Ectodermal cell (in vitro differentiated cells): ENCODE results near the gene ITGB2.

ENCODE experiments used
- H3K27ac ChIP-seq: 2 replicates; pipeline ENCODE4 v1.7.0; 2013; ENCODE audit warnings: mild to moderate bottlenecking, low read depth, low read length; ENCODE audit not compliant: insufficient read depth, poor library complexity, severe bottlenecking
- H3K27me3 ChIP-seq: 2 replicates; pipeline ENCODE4 v1.7.0; 2013; ENCODE audit warnings: mild to moderate bottlenecking, low read length; ENCODE audit not compliant: insufficient read depth, control insufficient read depth, poor library complexity, severe bottlenecking
- H3K36me3 ChIP-seq: one replicate; pipeline ENCODE4 v1.7.0; 2013; ENCODE audit warnings: low read length; ENCODE audit not compliant: control insufficient read depth, insufficient read depth
- H3K4me1 ChIP-seq: one replicate; pipeline ENCODE4 v1.7.0; 2013; ENCODE audit warnings: low read length; ENCODE audit not compliant: control insufficient read depth, insufficient read depth
- H3K4me3 ChIP-seq: 2 replicates; pipeline ENCODE4 v1.7.0; 2013; ENCODE audit warnings: low read depth, low read length, control low read depth; ENCODE audit not compliant: insufficient read depth
- H3K9me3 ChIP-seq: 2 replicates; pipeline ENCODE4 v1.7.0; 2013; ENCODE audit warnings: mild to moderate bottlenecking, low read length, moderate library complexity; ENCODE audit not compliant: control insufficient read depth
- WGBS, 2 experiments: methylation state at CpG; one replicate each; pipeline ENCODE4 v1.1.7; 2013; ENCODE audit warnings: missing lambda C conversion rate in 2 of 2; 5-methylcytosine and 5-hydroxymethylcytosine counted together

ITGB2 gene

GRCh38 chr21:44865561-44866280 is 55.0 kb downstream of the ITGB2 start:
- peaks cover 9% of the 10 kb centered on the region for H3K36me3 ChIP-seq
- no peak overlapping the region for H3K27ac ChIP-seq
- H3K4me1 ChIP-seq = no peaks in the 10 kb centered on the region
- no peaks in the 10 kb centered on the region for H3K27me3 ChIP-seq
- no peaks in the 10 kb centered on the region for H3K9me3 ChIP-seq
- no peak overlapping the region for H3K4me3 ChIP-seq
- 93 to 95% methylated on average over 12 of the region's 12 CpGs for WGBS, 2 experiments

DNA sequence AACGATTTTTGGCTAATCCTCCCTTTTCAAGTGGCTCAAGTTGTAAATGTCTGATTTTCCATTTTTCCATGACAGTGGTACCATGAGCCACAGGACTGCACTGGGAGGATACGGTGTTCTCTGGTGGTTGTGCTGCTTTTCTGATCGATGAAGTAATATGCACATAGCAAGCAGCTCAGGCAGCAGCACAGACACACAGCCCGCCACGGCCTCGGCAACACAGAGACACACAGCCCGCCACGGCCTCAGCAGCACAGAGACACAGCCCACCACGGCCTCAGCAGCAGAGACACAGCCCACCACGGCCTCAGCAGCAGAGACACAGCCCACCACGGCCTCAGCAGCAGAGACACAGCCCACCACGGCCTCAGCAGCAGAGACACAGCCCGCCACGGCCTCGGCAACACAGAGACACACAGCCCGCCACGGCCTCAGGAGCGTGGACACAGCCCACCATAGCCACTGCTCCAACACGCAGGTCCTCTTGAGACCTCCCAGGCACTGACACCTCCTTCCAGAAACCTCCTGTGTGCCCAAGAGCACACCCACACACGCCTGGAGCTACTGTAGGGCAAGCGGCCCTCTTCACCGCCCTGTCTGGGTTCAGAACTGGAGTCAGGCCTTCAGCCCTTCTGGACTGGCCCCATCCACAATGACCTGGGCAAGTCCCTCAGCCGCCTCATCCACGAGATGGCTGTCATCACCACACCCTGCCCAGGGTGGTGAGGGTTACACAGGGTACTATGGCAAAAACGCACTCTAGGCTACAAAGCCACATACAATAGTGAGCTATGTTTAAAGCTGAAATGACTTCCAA is 57.6 kb downstream of the ITGB2 start:
- no peaks in the 10 kb centered on the region for H3K27me3 ChIP-seq
- H3K4me1 ChIP-seq = no peaks in the 10 kb centered on the region
- no peak overlapping the region for H3K27ac ChIP-seq
- H3K36me3 ChIP-seq = peaks cover 25% of the 10 kb centered on the region
- 95% methylated on average over 25 of the region's 25 CpGs for WGBS, 2 experiments
- H3K9me3 ChIP-seq = no peaks in the 10 kb centered on the region
- H3K4me3 ChIP-seq = no peak overlapping the region

GRCh38 chr21:44858791-44859190 is 61.9 kb downstream of the ITGB2 start:
- WGBS, 2 experiments = 96 to 97% methylated on average over 10 of the region's 10 CpGs
- Histone ChIP-seq H3K27ac (no peak overlapping the region), H3K36me3 (peaks cover 45% of the 10 kb centered on the region), H3K27me3 (no peaks in the 10 kb centered on the region), H3K9me3 (no peaks in the 10 kb centered on the region), H3K4me1 (no peaks in the 10 kb centered on the region), H3K4me3 (no peak overlapping the region)

DNA sequence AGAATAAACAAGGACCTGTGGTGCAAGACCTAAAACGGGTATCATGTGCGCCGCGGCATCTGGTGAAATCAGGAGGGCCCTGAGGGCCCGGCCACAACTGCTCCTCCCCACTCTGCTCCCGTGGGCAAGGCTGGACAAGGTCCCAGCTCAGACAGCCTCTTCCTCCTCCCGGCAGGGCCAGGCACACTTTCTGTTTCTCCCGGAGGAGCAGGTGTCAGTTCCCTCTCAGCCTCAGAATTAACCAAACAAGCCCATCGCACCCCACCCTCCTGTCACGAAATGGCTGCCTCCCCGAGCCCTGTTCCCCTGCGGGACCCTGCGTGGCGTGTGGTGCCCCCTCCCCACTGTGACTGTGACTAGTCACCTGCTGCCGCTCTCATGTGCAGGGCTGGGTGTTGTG is 62.4 kb downstream of the ITGB2 start:
- 95 to 97% methylated on average over 15 of the region's 15 CpGs for WGBS, 2 experiments
- Histone ChIP-seq H3K27ac (no peak overlapping the region), H3K36me3 (peaks cover 46% of the 10 kb centered on the region), H3K4me1 (no peaks in the 10 kb centered on the region), H3K27me3 (no peaks in the 10 kb centered on the region), H3K4me3 (no peak overlapping the region), H3K9me3 (no peaks in the 10 kb centered on the region)

GRCh38 chr21:44857127-44857892 is 63.4 kb downstream of the ITGB2 start:
- Histone ChIP-seq H3K4me3 (no peak overlapping the region), H3K9me3 (no peaks in the 10 kb centered on the region), H3K27me3 (no peaks in the 10 kb centered on the region), H3K27ac (no peak overlapping the region), H3K4me1 (no peaks in the 10 kb centered on the region), H3K36me3 (peaks cover 46% of the 10 kb centered on the region)
- WGBS, 2 experiments = 92 to 93% methylated on average over 16 of the region's 16 CpGs

GRCh38 chr21:44856131-44856530 is 64.6 kb downstream of the ITGB2 start:
- H3K4me1 ChIP-seq = no peaks in the 10 kb centered on the region
- no peaks in the 10 kb centered on the region for H3K9me3 ChIP-seq
- no peaks in the 10 kb centered on the region for H3K27me3 ChIP-seq
- H3K27ac ChIP-seq = no peak overlapping the region
- peaks cover 53% of the 10 kb centered on the region for H3K36me3 ChIP-seq
- WGBS, 2 experiments = 93 to 95% methylated on average over 17 of the region's 17 CpGs
- H3K4me3 ChIP-seq = no peak overlapping the region

GRCh38 chr21:44855572-44855971 is 65.1 kb downstream of the ITGB2 start:
- no peaks in the 10 kb centered on the region for H3K4me1 ChIP-seq
- no peak overlapping the region for H3K27ac ChIP-seq
- no peaks in the 10 kb centered on the region for H3K27me3 ChIP-seq
- WGBS, 2 experiments = 97% methylated on average over 14 of the region's 14 CpGs
- H3K4me3 ChIP-seq = no peak overlapping the region
- peaks cover 56% of the 10 kb centered on the region for H3K36me3 ChIP-seq
- no peaks in the 10 kb centered on the region for H3K9me3 ChIP-seq

- 95 to 96% methylated on average over 31 of the region's 31 CpGs for WGBS, 2 experiments
- H3K9me3 ChIP-seq = no peaks in the 10 kb centered on the region
- no peaks in the 10 kb centered on the region for H3K27me3 ChIP-seq
- H3K4me3 ChIP-seq = no peak overlapping the region
- peaks cover 63% of the 10 kb centered on the region for H3K36me3 ChIP-seq
- H3K4me1 ChIP-seq = no peaks in the 10 kb centered on the region
- H3K27ac ChIP-seq = no peak overlapping the region
Measured at GRCh38 chr21:44854664-44855446, 65.8 kb downstream of the ITGB2 start.

- no peak overlapping the region for H3K27ac ChIP-seq
- H3K27me3 ChIP-seq = no peaks in the 10 kb centered on the region
- no peaks in the 10 kb centered on the region for H3K4me1 ChIP-seq
- WGBS, 2 experiments = 93 to 94% methylated on average over 10 to 14 of the region's 14 CpGs
- peaks cover 63% of the 10 kb centered on the region for H3K36me3 ChIP-seq
- no peaks in the 10 kb centered on the region for H3K9me3 ChIP-seq
- no peak overlapping the region for H3K4me3 ChIP-seq
Measured at GRCh38 chr21:44854391-44854663, 66.4 kb downstream of the ITGB2 start.
